Measurements from ENCODE around the gene SARM1. TPM values are rescaled to one million over a fixed set of nuclear protein-coding genes. Genes with fewer than 3 reads are reported as not detected.
A peak's percentile ranks its signal among the peaks of the same experiment; 100 is the strongest.

The SARM1 gene
- polyA plus RNA-seq, 3 donors, result 0.78 to 7.1 (median 0.90) TPM

GRCh38 chr17:28404007-28404406, 32.5 kb downstream of the SARM1 start:
- peak in 2 of 3 donors; percentile 29 to 35 for DNase-seq
- H3K79me2 ChIP-seq (ENCODE audit: insufficient read depth, low read length), result no peaks in the 10 kb centered on the region
- H3K4me2 ChIP-seq (replicated peaks; ENCODE audit: extremely low read depth, low read length, poor library complexity, severe bottlenecking), result peak overlapping the region; percentile 96
- Mint-ChIP-seq H3K4me3 (peak overlapping the region; percentile 41 to 83), H3K36me3 (peaks cover 11 to 25% of the 10 kb centered on the region in 2 donors), H3K4me1 (peaks cover 42% of the 10 kb centered on the region), H3K9me3 (no peaks in the 10 kb centered on the region), H3K27ac (peak overlapping the region in 3 of 7 donors; percentile 16 to 45 (median 20)), H3K27me3 (ENCODE audit: low read depth in 3 of 3) (peaks cover 0 to 8% (median 2%) of the 10 kb centered on the region in 3 donors)
- H3K4me1 ChIP-seq (ENCODE audit: control insufficient read depth in 1 of 2, insufficient read depth in 2 of 2, low read length in 2 of 2), result peaks cover 35 to 49% of the 10 kb centered on the region in 2 donors
- H3K27ac ChIP-seq (ENCODE audit: low read depth in 1 of 2, low read length in 2 of 2), result no peak overlapping the region
- H2AFZ ChIP-seq (ENCODE audit: insufficient read depth, low read depth, low read length, poor library complexity, severe bottlenecking), result no peak overlapping the region
- H3K36me3 ChIP-seq (replicated peaks in 1 of 2; ENCODE audit: control insufficient read depth in 1 of 2, insufficient read depth in 2 of 2, low read length in 2 of 2), result peaks cover 2 to 11% of the 10 kb centered on the region in 2 donors
- H4K20me1 ChIP-seq (ENCODE audit: insufficient read depth, low read length), result no peaks in the 10 kb centered on the region
- H3K27me3 ChIP-seq (ENCODE audit: control insufficient read depth in 2 of 2, insufficient read depth in 2 of 2, low read length in 2 of 2), result no peaks in the 10 kb centered on the region
- 17% methylated on average over 1 of the region's 2 CpGs for WGBS (ENCODE audit: insufficient coverage)
- H3K4me3 ChIP-seq (replicated peaks in 1 of 3; ENCODE audit: low read depth in 2 of 3, low read length in 3 of 3), result peak overlapping the region in 1 of 3 experiments; percentile 87
- no peak for TF ChIP-seq CTCF (IDR thresholded peaks at IDR 0.05)
- no peaks in the 10 kb centered on the region for H3K9me3 ChIP-seq (replicated peaks in 1 of 2; ENCODE audit: control insufficient read depth in 1 of 2, insufficient read depth in 1 of 2, low read length in 2 of 2)
- H3K9ac ChIP-seq (ENCODE audit: insufficient read depth, low read length, poor library complexity, severe bottlenecking), result no peak overlapping the region
- intact Hi-C loops (cut with micrococcal nuclease), result no loop called here

GRCh38 chr17:28404461-28404811, 32.9 kb downstream of the SARM1 start:
- WGBS (ENCODE audit: insufficient coverage), result 98% methylated on average over 5 of the region's 5 CpGs
- Histone ChIP-seq H3K79me2 (ENCODE audit: insufficient read depth, low read length) (no peaks in the 10 kb centered on the region), H3K36me3 (replicated peaks in 1 of 2; ENCODE audit: control insufficient read depth in 1 of 2, insufficient read depth in 2 of 2, low read length in 2 of 2) (peaks cover 0 to 7% of the 10 kb centered on the region in 2 donors), H3K4me2 (replicated peaks; ENCODE audit: extremely low read depth, low read length, poor library complexity, severe bottlenecking) (peak overlapping the region; percentile 96), H3K9ac (ENCODE audit: insufficient read depth, low read length, poor library complexity, severe bottlenecking) (no peak overlapping the region), H3K27me3 (ENCODE audit: control insufficient read depth in 2 of 2, insufficient read depth in 2 of 2, low read length in 2 of 2) (no peaks in the 10 kb centered on the region), H3K4me1 (ENCODE audit: control insufficient read depth in 1 of 2, insufficient read depth in 2 of 2, low read length in 2 of 2) (peaks cover 35 to 49% of the 10 kb centered on the region in 2 donors), H4K20me1 (ENCODE audit: insufficient read depth, low read length) (no peaks in the 10 kb centered on the region), H3K9me3 (replicated peaks in 1 of 2; ENCODE audit: control insufficient read depth in 1 of 2, insufficient read depth in 1 of 2, low read length in 2 of 2) (no peaks in the 10 kb centered on the region), H3K27ac (ENCODE audit: low read depth in 1 of 2, low read length in 2 of 2) (no peak overlapping the region), H3K4me3 (replicated peaks in 1 of 3; ENCODE audit: low read depth in 2 of 3, low read length in 3 of 3) (peak overlapping the region in 1 of 3 experiments; percentile 87), H2AFZ (ENCODE audit: insufficient read depth, low read depth, low read length, poor library complexity, severe bottlenecking) (no peak overlapping the region)
- no peak for DNase-seq
- H3K27ac Mint-ChIP-seq, result peak overlapping the region in 3 of 7 donors; percentile 16 to 33 (median 20)
- H3K4me1 Mint-ChIP-seq, result peaks cover 42% of the 10 kb centered on the region
- peak overlapping the region; percentile 41 to 83 for H3K4me3 Mint-ChIP-seq
- TF ChIP-seq CTCF (IDR thresholded peaks at IDR 0.05), result no peak
- peaks cover 0 to 8% (median 2%) of the 10 kb centered on the region in 3 donors for H3K27me3 Mint-ChIP-seq (ENCODE audit: low read depth in 3 of 3)
- peaks cover 8 to 20% of the 10 kb centered on the region in 2 donors for H3K36me3 Mint-ChIP-seq
- H3K9me3 Mint-ChIP-seq, result no peaks in the 10 kb centered on the region
- intact Hi-C loops (cut with micrococcal nuclease), result no loop called here

Data from CD14-positive monocyte (primary cell).